Fibroblast of skin of right biceps (primary cell): ENCODE data around the gene SSR3.
"Not testable (repeated sequence)": the region's sequence is repeated elsewhere in the genome, so short reads cannot be mapped to it uniquely, and the experiment has no call there.

ENCODE experiments used
- DNase-seq: peaks from one replicate; pipeline ENCODE4 v3.0.0-alpha.2; 2013

The SSR3 gene

DNA sequence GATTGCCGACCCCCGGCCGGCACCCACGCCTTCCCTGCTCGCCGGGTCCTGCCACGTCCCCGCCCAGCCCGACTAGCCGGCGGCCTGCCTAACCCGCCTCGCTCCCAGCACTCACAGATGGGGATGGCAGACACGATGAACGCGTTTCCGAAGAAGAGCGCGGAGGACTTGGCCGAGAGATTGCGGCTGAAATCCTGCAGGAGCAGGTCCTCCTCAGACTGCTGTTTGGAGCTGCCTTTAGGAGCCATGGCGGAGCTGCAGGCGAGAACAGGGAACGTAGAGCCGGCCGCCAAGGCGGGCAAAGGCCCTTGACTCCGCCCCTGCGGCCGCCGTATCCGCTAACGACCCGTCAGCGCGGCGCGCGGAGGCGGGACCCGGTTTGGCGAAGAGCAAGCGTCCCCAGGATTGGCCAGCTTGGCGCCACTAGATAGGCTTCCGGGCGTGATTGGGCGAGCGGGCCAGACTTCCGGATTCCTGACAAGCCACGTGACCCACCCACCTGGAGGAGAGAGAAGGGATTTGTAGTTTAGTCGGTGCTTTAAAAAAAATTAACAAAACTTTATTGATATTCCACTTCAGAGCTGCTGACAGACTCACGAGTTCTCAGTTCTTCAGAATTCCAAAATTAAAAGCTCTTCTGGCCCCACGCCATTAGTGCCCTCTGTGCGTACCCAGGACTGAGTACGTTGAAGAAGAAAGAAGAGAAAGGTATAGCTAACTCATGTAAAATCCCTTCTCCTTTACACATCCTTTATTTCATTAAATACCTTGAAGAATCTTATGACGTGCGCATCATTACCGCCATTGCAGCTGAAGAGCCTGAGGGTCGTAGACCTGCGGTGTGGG lies at the start of gene SSR3:
SSR3 (minus strand) TSS at position 276 of the 846 bp plus-strand sequence; CDS start at position 248, 28 bp downstream.
- DNase-seq = peak; percentile 100

DNA sequence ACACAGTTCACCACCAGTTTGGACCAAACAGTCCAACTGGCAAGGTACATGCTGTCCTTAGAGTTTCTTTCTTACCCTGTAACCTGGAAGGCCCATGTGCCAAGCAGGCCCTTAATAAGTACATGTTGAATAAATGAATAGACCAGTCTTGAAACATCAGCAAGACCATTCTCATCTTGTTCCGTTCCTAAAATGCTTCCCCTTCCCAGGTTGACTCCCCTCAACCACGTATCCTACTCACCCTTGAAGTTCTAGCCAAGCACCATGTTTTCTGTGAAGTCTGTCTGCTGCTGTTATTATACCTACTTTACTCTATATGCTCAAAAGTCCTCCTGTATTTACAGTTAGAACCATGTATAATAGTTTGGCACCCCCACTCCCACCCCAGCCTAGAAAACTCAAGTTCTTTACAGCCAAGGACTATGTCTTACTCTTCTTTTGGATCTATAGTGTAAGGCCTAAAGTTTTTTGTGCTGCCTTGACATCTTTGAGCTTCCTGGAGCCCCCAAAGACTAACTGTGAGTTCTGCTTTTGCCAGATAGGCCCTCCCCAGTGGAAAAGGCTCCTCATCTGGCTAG lies 49.2 kb upstream of the SSR3 start:
- DNase-seq = no peak

DNA sequence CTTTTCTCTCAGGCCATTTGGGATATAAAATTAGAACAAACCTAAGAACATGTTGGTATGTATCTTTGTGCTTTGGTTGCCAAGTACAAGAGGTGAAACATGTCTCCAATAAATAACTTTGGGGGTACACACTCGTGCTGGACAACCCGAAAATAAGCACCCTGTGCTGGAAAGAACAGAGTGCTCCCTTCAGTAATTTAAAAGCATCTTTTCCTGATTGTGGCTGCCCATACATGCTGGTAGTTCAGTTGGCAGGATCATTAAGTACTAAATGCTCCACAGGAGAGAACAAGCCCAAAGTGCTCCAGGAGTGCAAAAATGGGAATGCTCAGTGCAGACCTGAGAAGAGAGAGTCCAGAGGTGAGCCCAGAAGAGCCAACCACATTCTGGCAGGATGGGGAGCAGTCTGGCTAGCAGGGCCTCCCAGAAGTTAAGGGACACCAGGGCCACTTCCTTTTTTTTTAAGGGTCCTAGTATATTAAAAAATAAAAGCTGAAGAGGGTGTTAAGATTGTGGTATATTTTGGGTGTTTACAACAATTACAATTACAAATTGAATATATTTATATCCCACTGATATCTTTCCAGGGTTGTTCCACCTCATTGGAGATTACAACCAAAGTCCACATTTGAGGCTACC lies 48.6 kb upstream of the SSR3 start:
- DNase-seq = no peak

DNA sequence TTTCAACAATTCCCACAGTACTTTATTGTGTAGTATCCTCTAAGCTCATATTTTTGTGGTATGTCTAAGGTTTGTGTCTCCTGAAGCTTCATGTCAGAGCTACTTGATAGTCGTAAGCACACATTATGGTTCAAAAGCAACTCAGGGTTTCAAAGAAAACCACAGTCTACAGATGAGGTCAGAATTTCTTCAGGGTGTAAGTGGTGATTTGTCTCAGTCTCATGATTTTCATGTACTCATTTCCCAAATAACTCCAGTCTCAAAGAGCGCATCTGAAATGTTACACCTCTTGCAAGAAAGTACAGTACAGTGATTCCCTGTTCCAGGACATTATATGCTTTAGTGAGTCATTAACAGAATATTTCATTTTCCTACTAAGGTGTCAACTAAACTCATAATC lies 47.5 kb upstream of the SSR3 start:
- DNase-seq = peak; percentile 37

DNA sequence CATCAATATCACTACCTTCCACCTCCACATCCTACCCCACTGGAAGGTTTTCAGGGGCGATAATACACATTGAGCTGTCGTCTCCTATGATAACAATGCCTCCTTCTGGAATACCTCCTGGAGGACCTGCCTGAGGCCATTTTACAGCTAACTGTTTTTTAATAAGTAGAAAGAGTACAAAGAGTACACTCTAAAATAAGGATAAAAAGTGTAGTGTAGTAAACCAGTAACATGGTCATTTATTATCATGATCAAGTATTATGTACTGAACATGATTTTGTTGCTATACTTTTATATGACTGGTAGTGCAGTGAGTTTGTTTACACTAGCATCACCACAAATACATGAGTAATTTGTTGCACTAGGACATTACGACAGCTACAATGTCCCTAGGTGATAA lies 46.6 kb upstream of the SSR3 start:
- no peak for DNase-seq

DNA sequence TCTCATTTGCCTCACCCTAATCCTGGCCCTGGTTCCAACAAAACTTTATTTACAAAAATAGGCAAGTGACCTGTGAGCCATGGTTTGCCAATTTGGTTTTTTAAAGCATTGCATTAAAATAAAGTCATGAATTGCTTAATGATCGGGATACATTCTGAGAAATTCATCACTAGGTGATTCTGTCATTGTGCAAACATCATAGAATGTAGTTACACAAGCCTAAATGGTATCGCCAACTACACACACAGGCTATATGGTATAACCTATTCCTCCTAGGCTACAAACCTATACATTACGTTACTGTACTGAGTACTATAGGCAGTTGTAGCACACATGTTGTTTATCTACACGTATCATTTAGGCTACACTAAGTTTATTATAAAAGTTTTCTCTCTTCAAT lies 45.9 kb upstream of the SSR3 start:
- no peak for DNase-seq

DNA sequence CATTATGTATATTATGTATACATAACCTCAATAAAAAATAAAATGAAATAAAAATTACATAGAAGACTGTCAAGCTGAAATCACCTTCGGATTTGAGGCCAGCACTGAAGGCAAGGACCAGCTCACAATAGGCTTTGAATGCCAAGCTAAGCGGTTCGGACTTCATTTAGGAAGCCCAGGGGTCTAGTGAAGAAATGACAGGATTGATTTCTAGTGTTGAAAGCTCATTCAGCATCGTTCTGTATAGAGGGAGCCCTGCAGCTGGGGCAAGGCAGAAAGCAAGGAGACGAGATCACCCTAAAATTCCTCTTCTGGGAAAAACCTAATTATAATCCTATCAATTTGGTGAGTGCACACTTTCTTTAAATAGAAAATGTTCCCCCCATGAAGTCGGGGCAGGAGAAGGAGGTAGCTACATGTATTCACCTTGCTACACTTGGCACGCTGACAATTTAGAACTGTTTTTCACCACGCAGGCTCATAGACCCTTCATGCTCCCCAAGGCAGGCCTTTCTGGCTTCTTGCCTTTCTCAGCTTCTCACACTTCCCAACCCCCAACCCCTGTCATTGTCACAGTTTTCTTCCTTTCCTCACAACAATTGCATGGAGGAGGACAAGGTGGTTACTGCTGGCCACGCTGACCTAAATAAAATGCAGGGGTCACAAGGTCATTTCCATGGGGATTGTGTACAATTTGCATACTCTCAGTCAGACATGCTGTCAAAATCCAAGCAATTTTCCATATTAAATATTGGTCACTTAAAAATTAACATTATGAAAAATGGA lies 44.4 kb upstream of the SSR3 start:
- no peak for DNase-seq

DNA sequence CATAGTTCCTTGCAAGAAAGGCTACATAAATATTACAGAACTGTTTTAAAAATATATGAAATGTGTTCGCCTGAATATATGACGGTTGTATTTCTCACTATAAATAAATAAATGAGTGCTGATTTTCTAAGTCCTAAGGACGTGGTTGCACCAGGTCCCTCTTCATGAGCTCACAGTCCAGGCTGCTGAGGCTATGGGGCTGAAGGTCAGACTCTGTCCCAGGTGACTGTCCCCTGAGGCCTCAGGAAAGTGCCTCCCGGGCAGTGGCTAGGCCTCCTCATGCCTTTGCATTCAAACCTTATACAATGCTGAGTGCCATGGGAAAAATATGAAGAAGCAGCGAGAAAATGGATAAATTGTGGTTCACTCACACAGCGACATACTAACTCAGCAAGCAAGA lies 43.5 kb upstream of the SSR3 start:
- no peak for DNase-seq

DNA sequence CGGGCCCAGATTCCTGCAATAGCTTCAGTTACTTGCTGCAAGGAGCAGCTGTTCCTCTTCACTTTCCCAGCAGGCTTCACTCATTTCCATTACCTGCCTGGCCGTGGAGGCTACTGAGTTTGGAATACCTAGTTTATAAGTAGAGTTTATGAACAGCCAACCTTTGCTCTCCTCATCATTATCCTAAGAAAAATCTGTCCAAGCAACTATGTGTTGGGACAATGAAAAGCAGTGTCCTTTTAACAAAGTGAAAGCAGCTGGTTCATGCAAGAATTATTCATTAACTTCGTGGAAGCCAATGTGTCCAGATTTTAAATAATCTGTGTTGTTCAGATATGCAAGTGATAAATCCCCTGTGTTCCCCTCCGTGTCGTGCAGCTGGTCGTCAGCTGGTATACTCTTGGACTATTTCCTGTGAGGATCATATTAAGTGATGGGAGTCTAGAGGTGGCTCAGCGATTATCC lies 39.3 kb upstream of the SSR3 start:
- DNase-seq = no peak

DNA sequence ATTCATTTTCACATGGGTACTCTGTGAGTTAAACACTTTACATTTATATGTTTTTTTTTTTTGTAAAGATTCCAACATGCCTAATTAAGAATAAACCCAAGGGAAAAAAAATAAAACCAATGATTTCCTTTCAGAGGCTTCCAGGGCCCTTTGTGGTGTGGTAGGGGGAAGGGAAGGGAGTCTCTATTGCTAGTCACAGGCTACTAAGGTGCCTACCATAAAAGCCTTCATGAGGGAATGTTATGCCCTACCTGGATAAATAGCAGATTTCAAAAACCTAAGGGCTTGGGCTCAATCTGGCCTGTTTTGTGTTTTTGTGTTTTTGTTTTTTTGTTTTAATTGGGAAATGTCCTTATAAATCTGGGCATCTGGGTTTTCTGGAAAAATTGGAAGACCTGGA lies 38.9 kb upstream of the SSR3 start:
- no peak for DNase-seq

DNA sequence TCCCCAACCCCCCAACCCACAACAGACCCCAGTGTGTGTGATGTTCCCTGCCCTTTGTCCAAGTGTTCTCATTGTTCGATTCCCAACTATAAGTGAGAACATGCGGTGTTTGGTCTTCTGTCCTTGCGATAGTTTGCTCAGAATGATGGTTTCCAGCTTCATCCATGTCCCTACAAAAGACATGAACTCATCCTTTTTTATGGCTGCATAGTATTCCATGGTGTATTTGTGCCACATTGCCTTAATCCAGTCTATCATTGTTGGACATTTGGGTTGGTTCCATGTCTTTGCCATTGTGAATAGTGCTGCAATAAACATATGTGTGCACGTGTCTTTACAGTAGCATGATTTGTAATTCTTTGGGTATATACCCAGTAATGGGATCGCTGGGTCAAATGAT lies 34.9 kb upstream of the SSR3 start:
- DNase-seq = not testable (repeated sequence)

DNA sequence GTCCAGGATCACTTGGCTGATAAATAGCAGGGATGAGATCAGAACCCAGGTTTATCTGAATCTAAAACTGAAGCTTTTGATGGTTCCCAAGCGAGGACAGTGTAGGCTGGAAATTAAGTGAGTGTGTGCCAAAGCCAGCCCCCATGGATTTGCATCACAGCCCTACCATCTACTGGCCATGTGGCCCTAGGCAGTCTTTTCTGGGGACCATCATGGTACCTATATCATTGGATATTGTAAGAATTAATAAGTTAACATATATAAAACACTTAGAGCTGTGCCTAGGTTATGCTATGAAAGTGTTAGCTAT lies 32.8 kb upstream of the SSR3 start:
- DNase-seq = no peak

DNA sequence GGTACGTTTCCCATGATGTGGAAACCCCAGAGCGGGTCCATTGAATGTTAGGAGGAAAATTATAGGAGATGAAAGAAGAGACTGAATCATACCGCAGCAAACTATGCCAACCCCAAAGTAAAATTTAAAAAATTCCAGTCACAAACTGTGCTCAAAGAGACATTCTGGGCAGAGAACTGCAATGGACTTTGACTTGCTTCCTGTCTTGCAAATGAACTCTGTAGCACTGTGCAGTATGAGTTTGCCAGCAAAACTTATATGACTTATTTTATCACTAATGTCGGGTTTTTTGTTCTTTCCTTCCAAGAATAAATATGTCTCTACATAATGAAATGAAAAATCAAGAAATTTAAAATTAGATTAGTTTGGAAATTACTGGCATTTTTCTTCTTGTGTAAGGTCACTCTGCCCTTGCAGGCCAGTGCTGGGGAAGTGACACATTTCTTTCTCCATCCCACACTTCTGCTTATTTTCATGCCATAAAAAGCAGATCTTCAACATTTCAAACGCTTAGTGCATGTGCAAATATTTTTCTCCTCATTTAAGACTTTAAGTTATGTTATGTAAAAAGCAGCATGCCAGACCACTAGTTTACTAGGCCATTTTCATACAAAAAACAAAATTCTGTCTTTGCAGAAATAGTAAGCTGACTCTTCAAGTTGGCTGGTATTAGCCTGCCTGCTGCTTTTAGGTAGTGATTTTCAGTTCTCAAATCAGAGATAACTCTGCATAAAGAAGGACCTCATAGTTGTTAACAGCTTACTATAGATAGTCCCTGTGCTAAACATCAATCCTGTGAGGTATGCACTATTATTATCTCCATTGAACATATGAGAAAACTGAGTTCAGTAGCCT lies 32.2 kb upstream of the SSR3 start:
- no peak for DNase-seq

DNA sequence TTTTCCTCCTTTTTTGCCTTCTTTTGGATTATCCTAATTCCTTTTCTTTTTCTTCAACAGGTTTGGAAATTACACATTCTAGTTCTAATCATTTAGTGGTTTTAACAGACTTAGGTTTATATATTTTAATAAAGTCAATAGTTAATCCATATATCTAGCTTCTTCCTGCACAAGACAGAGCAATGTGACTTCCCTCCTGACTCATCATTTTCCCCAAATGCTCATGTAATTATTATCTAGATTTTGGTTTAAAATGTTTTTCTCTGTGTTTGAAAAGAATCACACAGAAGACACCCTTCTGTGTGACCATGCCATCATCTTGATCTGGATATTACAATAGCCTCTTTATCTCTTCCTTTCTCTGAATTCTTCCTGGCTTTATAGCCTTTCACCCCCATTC lies 28.6 kb upstream of the SSR3 start:
- no peak for DNase-seq

DNA sequence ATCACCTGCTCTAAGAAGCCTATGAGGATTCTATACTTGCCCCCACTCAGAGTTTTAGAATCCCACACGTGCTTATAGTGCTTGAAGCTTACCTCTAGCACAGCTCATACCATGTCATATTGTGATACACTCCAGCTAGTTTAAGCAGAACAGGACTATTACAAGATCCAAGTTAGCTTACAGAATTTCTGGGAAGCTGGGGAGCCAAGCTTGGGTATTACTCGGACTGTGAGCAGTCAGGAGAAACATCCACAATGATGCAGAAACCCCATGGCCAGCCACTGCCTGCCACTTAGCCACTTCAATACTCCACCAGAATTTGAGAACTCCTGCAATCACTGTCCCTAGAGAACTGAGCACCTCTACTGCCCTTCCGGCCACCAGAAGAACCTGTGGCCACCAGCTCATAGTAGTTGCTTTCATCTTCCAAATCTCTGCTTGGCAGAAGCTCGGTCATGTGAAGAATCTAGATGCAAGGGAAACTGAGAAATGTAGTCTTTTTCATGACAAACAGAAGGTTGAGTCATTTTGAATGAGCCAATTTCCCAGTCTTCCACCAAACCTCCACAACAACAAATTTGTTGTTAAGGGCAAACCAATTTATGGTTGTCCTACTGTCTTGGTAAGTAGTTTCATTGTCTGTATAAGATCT lies 27.7 kb upstream of the SSR3 start:
- no peak for DNase-seq

DNA sequence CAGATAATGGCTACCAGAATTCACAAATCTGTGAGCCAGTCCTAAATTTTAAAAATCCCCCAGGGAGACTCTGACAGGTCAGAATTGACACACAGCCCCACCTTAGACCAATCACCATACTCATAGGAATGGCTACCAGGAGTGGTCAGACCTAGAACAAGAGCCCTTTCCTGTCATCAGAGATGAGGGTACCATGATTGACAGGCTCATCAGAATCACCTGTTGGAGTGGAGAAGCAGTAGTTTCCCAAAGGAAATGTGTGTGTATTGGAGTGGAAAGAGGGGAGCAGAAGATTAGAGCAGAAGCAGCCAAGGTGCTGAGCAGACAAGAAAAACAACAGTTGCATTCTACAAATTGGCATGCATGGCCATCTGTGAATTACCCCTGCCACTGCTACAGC lies 27.0 kb upstream of the SSR3 start:
- no peak for DNase-seq

DNA sequence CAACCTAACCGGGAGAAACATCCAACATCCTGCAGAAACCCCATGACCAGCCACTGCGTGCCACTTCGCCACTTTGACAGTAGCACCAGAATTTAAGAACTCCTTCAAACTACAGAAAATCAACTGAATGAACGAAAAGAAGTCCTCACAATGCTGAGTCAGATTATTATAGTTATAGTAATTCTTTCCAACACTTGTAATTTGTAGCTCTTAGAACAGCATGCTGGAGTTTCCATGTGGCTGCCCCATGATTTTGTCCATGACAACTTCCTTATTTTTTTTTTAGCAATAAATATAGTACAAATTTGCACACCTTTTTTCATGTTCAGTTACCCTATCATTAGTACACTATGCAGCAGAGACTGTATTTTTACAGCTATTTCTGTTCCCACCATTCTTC lies 26.1 kb upstream of the SSR3 start:
- DNase-seq = no peak

DNA sequence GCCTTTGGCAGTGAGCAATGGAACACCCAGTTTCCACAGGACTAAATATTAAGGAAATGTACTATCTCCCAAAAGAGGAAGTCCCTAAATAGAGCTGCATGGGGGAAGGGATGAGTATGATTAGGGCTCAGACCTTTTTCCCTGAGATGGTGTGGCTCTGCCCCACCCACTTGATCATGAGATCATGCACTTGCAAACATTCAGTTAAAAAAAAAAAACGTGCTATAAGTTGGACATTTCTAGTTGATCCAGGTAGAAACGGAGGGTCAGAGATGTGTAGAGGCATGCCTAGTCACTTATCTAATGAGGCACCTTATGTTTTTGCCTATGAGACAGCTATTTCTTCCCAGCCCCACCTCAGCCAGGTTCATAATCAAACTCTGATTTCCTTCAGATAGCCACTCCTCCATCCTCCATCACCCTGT lies 24.5 kb upstream of the SSR3 start:
- no peak for DNase-seq

DNA sequence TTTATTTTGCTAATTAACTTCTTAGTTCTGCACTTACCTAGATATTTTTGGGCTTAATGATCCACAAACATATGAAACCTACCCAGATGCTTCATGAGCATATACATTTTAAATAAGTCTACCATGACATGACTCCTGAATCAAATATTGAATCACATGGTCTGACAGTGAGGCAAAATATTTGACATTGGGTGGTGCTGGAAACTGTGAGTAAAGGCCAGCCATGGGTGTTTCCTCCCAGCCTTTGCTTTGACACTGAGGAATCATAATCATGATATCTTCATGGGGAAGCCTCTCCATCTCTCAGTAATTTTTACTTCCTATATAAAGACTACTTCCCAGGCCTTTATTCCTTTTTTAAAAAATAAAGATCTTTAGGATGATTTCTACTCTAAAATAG lies 22.8 kb upstream of the SSR3 start:
- peak; percentile 48 for DNase-seq

DNA sequence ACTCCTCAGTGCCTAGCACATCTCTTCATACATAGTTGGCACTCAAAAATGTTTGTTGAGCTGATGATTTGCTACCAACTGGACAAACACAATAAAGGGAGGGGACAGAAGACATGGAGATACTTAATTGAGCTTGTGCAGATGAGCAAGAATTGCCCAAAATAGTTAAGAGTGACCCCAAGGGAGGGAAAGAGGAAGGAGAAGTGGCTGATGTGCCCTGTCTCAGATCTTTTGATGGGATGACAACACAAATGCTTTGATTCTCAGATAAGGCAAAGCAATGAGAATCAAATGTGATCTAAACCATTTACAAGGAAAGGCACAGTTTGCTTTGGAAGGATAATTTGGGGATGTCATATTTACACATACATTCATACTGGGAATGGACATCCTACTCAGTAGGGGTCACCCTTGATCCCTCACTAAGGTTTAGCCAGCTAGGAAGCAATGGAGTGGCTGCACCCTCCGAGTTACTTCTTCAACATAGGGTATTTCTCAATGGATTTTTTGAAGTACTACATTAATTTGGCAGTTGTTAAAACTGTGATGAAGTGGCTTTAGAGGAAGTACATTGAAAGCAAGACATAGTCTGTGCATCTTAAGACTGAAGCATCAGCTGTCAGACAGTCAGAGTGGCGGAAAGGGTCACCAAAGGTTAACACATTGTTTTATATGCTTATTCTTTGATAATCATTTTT lies 21.9 kb upstream of the SSR3 start:
- DNase-seq = no peak

DNA sequence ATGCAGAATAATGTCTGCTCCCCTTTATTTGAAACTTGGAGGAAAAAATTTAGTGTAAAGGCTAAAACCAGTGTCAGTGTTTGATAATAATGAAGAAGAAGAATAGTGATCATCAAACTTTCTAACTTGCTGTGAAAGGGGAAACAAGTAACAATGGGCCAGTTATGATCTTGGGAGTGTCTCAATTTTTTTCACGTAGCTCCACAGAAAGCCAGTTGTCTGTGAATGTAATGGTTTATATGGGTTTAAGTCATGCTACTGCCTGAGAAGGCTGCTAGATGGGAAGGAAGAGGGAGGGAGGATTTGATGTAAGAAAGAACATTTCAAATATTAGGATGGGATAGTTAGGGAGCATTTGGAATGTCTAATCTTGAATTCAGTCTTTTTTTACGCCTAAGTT lies 21.1 kb upstream of the SSR3 start:
- DNase-seq = no peak
